HCT116 (cell line): ENCODE results near the gene DDI2. TPM values are rescaled to one million over a fixed set of nuclear protein-coding genes. Genes with fewer than 3 reads are reported as not detected.

Experiments
- ATAC-seq: fragments of 200-7000 bp; cut with Tn5 transposase; 2 replicates; pipeline ENCODE4 v1.9.1; 2020; ENCODE audit warnings: mild to moderate bottlenecking, moderate library complexity
- BruUV-seq: library from RNA; stranded (reverse); fragments of 400-500 nt; replicated peaks from 2 replicates; lab custom pipeline; 2021; lab: Mats Ljungman, UMichigan
- CTCF ChIA-PET: fragments of 300-600 bp; sonication (Branson Sonifier 250); formaldehyde crosslinking; loops from one replicate; lab custom pipeline; 2021; ENCODE audit warnings: antibody characterized with exemption; lab: Charles Lee
- POLR2A ChIA-PET: fragments of 300-600, 350-600 bp; sonication (Branson Sonifier 250); formaldehyde crosslinking; loops from one replicate; lab custom pipeline; 2021; ENCODE audit warnings: antibody characterized with exemption; lab: Charles Lee
- RAD21 ChIA-PET, 2 experiments: fragments of 300-600 bp; sonication (Branson Sonifier 250); formaldehyde crosslinking; loops; one replicate each; lab custom pipeline; 2023; ENCODE audit warnings: low total read pairs in 2 of 2; ENCODE audit not compliant: uncharacterized antibody in 2 of 2, unreplicated experiment in 2 of 2, low non-redundant PET in 1 of 2; lab: Charles Lee
- DNase-seq: peaks from one replicate; pipeline ENCODE4 v3.0.0-alpha.2; 2010; ENCODE audit warnings: low read depth, low spot score
- H2AFZ ChIP-seq: fragments of 200-600 bp; shearing (Covaris generic), sonication (generic); 2 replicates; pipeline ENCODE4 v1.6.1; 2017; ENCODE audit warnings: low read depth, mixed run types, mixed read lengths, antibody characterized with exemption, low read length; ENCODE audit not compliant: poor library complexity, severe bottlenecking
- H3K27ac ChIP-seq: 2 replicates; pipeline ENCODE4 v1.5.1; 2012; ENCODE audit warnings: low read depth, low read length
- H3K27me3 ChIP-seq: fragments of 200-600 bp; sonication (generic); 2 replicates; pipeline ENCODE4 v1.6.1; 2016; ENCODE audit warnings: mixed run types, low read length, mixed read lengths; ENCODE audit not compliant: insufficient read depth
- H3K36me3 ChIP-seq, 2 experiments: fragments of 200-500 bp in 1 of 2; fragments of 200-600 bp in 1 of 2; sonication (Bioruptor generic) in 1 of 2; sonication (generic) in 1 of 2; 2 replicates each; pipeline versions ENCODE4 v1.5.1 to v1.6.1; 2014 to 2016; ENCODE audit warnings: low read length in 2 of 2, inconsistent platforms in 1 of 2, mixed read lengths in 1 of 2, mixed run types in 1 of 2; ENCODE audit not compliant: insufficient read depth in 2 of 2, control insufficient read depth in 1 of 2
- H3K4me1 ChIP-seq, 2 experiments: fragments of 200-600 bp in 1 of 2; sonication (generic) in 1 of 2; 2 replicates each; pipeline versions ENCODE4 v1.5.1 to v1.6.1; 2012 to 2017; ENCODE audit warnings: low read length in 2 of 2, inconsistent platforms in 1 of 2, mild to moderate bottlenecking in 1 of 2, mixed read lengths in 1 of 2, mixed run types in 1 of 2, moderate library complexity in 1 of 2; ENCODE audit not compliant: insufficient read depth in 2 of 2, control insufficient read depth in 1 of 2
- H3K4me2 ChIP-seq: fragments of 200-600 bp; sonication (generic); 2 replicates; pipeline ENCODE4 v1.6.1; 2017; ENCODE audit warnings: mixed run types, low read length, mixed read lengths
- H3K4me3 ChIP-seq, 2 experiments: fragments of 200-600 bp in 1 of 2; sonication (generic) in 1 of 2; replicated peaks in 1 of 2; 2 replicates each; pipeline ENCODE4 v1.5.1; 2011 to 2016; ENCODE audit warnings: low read length in 2 of 2, control low read depth in 1 of 2, low read depth in 1 of 2, mild to moderate bottlenecking in 1 of 2, mixed read lengths in 1 of 2, mixed run types in 1 of 2
- H3K79me2 ChIP-seq: fragments of 200-600 bp; sonication (generic); 2 replicates; pipeline ENCODE4 v1.6.1; 2017; ENCODE audit warnings: mild to moderate bottlenecking, mixed run types, low read length, moderate library complexity, mixed read lengths; ENCODE audit not compliant: insufficient read depth
- H3K9ac ChIP-seq: fragments of 200-600 bp; sonication (generic); 2 replicates; pipeline ENCODE4 v1.6.1; 2016; ENCODE audit warnings: low read length, mixed read lengths
- H3K9me2 ChIP-seq: fragments of 200-600 bp; sonication (generic), shearing (Covaris generic); 2 replicates; pipeline ENCODE4 v1.6.1; 2017; ENCODE audit warnings: mixed run types, mild to moderate bottlenecking, moderate library complexity; ENCODE audit not compliant: insufficient read depth
- H3K9me3 ChIP-seq, 2 experiments: fragments of 200-500 bp in 1 of 2; fragments of 200-600 bp in 1 of 2; sonication (Bioruptor generic) in 1 of 2; sonication (generic) in 1 of 2; 2 replicates each; pipeline ENCODE4 v1.6.1; 2014 to 2017; ENCODE audit warnings: low read length in 2 of 2, mixed read lengths in 2 of 2, inconsistent platforms in 1 of 2, low read depth in 1 of 2, mild to moderate bottlenecking in 1 of 2, mixed run types in 1 of 2, moderate library complexity in 1 of 2; ENCODE audit not compliant: control insufficient read depth in 1 of 2, insufficient read depth in 1 of 2
- H4K20me1 ChIP-seq: fragments of 200-600 bp; sonication (generic), shearing (Covaris generic); 2 replicates; pipeline ENCODE4 v1.6.1; 2017; ENCODE audit warnings: mixed run types, mild to moderate bottlenecking, moderate library complexity; ENCODE audit not compliant: insufficient read depth
- ATF3 ChIP-seq: IDR thresholded peaks from 2 replicates; pipeline ENCODE4 v1.6.1; 2012
- CBX3 ChIP-seq: IDR thresholded peaks from 2 replicates; pipeline ENCODE4 v1.6.1; 2012; ENCODE audit warnings: low read depth
- CEBPB ChIP-seq: IDR thresholded peaks from 2 replicates; pipeline ENCODE4 v1.6.1; 2012; ENCODE audit warnings: low read depth
- CTCF ChIP-seq, 3 experiments: fragments of 200-600 bp in 1 of 3; sonication (generic) in 1 of 3; IDR thresholded peaks in 2 of 3; conservative IDR thresholded peaks in 1 of 3; 2 replicates each; pipeline ENCODE4 v1.5.1; 2012 to 2017; ENCODE audit warnings: low read depth in 2 of 3, low read length in 2 of 3, antibody characterized with exemption in 1 of 3, borderline replicate concordance in 1 of 3, control low read depth in 1 of 3, mild to moderate bottlenecking in 1 of 3, mixed read lengths in 1 of 3, mixed run types in 1 of 3, moderate library complexity in 1 of 3; ENCODE audit not compliant: insufficient read depth in 1 of 3
- EGR1 ChIP-seq: IDR thresholded peaks from 2 replicates; pipeline ENCODE4 v1.6.1; 2012; ENCODE audit warnings: low read depth
- ELF1 ChIP-seq: IDR thresholded peaks from 2 replicates; pipeline ENCODE4 v1.6.1; 2012; ENCODE audit warnings: low read depth, borderline replicate concordance
- EZH2 ChIP-seq: fragments of 200-600 bp; sonication (generic); IDR thresholded peaks from 2 replicates; pipeline ENCODE4 v1.6.1; 2017; ENCODE audit warnings: antibody characterized with exemption, mixed run types
- EZH2phosphoT487 ChIP-seq: fragments of 200-600 bp; IDR thresholded peaks from 2 replicates; pipeline ENCODE4 v1.6.1; 2018; ENCODE audit warnings: antibody characterized with exemption, borderline replicate concordance
- FOSL1 ChIP-seq: IDR thresholded peaks from 2 replicates; pipeline ENCODE4 v1.6.1; 2012; ENCODE audit warnings: low read depth
- JUND ChIP-seq: IDR thresholded peaks from 2 replicates; pipeline ENCODE4 v1.6.1; 2012
- MAX ChIP-seq: IDR thresholded peaks from 2 replicates; pipeline ENCODE4 v1.6.1; 2012
- POLR2A ChIP-seq: IDR thresholded peaks from 2 replicates; pipeline ENCODE4 v1.7.0; 2011; ENCODE audit warnings: borderline replicate concordance; ENCODE audit not compliant: insufficient read depth, insufficient read length; ENCODE audit errors: extremely low read depth
- POLR2AphosphoS5 ChIP-seq: IDR thresholded peaks from 2 replicates; pipeline ENCODE4 v1.6.1; 2011; ENCODE audit warnings: mild to moderate bottlenecking, low read depth, low read length, moderate library complexity
- RAD21 ChIP-seq: IDR thresholded peaks from 2 replicates; pipeline ENCODE4 v1.6.1; 2012; ENCODE audit warnings: low read depth, mild to moderate bottlenecking
- SIN3A ChIP-seq: IDR thresholded peaks from 2 replicates; pipeline ENCODE4 v1.6.1; 2012; ENCODE audit warnings: low read depth
- SP1 ChIP-seq: IDR thresholded peaks from 2 replicates; pipeline ENCODE4 v1.6.1; 2012; ENCODE audit warnings: low read depth
- SRF ChIP-seq: IDR thresholded peaks from 2 replicates; pipeline ENCODE4 v1.6.1; 2012; ENCODE audit warnings: low read depth
- TCF7L2 ChIP-seq: IDR thresholded peaks from 2 replicates; pipeline ENCODE4 v1.7.0; 2011; ENCODE audit warnings: borderline replicate concordance, inconsistent platforms; ENCODE audit not compliant: insufficient read depth, insufficient read length; ENCODE audit errors: extremely low read depth
- YY1 ChIP-seq: IDR thresholded peaks from 2 replicates; pipeline ENCODE4 v1.6.1; 2011; ENCODE audit warnings: low read length, low read depth, moderate library complexity, mild to moderate bottlenecking; ENCODE audit not compliant: insufficient replicate concordance; ENCODE audit errors: extremely low read depth
- ZNF274 ChIP-seq: fragments of 200-500 bp; sonication (Bioruptor generic); IDR thresholded peaks from 2 replicates; pipeline ENCODE4 v1.6.1; 2014; ENCODE audit warnings: mild to moderate bottlenecking, low read depth, low read length, inconsistent platforms
- intact Hi-C: fragments of 100-400 bp; cut with micrococcal nuclease; formaldehyde crosslinking; loops from 2 replicates; pipeline ENCODE4 v1.10.0; 2022
- total RNA-seq: library from RNA; stranded (reverse); gene quantifications from one replicate; pipeline ENCODE4 v1.2.1, GENCODE V29; 2021; ENCODE audit not compliant: unreplicated experiment

The DDI2 gene
- total RNA-seq, 1 experiment from 2014 or later, result 26.3 TPM

GRCh38 chr1:15637826-15638225 lies 20.6 kb downstream of the DDI2 start (continued):
- TF ChIP-seq TCF7L2 (no peak), EZH2phosphoT487 (no peak), CEBPB (no peak), ELF1 (no peak), FOSL1 (no peak)
- TF ChIP-seq, all 23 proteins: peak for 0

- no peak overlapping the region for H3K4me3 ChIP-seq
- no peak overlapping the region for H2AFZ ChIP-seq
- no TSS peak for BruUV-seq
- no peaks in the 10 kb centered on the region for H3K9me2 ChIP-seq
- DNase-seq (no peak), ATAC-seq (no peak)
- no peaks in the 10 kb centered on the region for H4K20me1 ChIP-seq
- TF ChIP-seq MAX (no peak), SP1 (no peak), YY1 (no peak), CBX3 (no peak), CEBPB (no peak), CTCF (IDR thresholded peaks at IDR 0.05 in 2 of 3, conservative IDR thresholded peaks at IDR 0.05 in 1 of 3; ENCODE audit: borderline replicate concordance in 1 of 3, insufficient read depth in 1 of 3, low read depth in 2 of 3, low read length in 2 of 3) (no peak), POLR2AphosphoS5 (no peak), ZNF274 (no peak), RAD21 (no peak), EZH2 (no peak), FOSL1 (no peak), JUND (no peak), POLR2A (no peak), EZH2phosphoT487 (no peak), SIN3A (no peak), ATF3 (no peak), EGR1 (no peak), TCF7L2 (no peak), SRF (no peak), ELF1 (no peak)
- H3K4me2 ChIP-seq, result no peak overlapping the region
- no peak overlapping the region for H3K9ac ChIP-seq
- intact Hi-C loops, result no loop called here
- ChIA-PET RAD21 (no interaction called here), CTCF (no interaction called here), POLR2A (no interaction called here)
- no peaks in the 10 kb centered on the region for H3K9me3 ChIP-seq
- H3K36me3 ChIP-seq, result peaks cover 35 to 65% of the 10 kb centered on the region in 2 experiments
- H3K27ac ChIP-seq, result no peak overlapping the region
- H3K27me3 ChIP-seq, result no peaks in the 10 kb centered on the region
- H3K4me1 ChIP-seq, result no peaks in the 10 kb centered on the region
- peaks cover 4% of the 10 kb centered on the region; the same call in 1 of the 2 replicates for H3K79me2 ChIP-seq
Measured at GRCh38 chr1:15639262-15639661, 22.0 kb downstream of the DDI2 start.
